ENCODE results near the gene CLEC16A. TPM values are rescaled to one million over a fixed set of nuclear protein-coding genes. Genes with fewer than 3 reads are reported as not detected.

Gene CLEC16A
- total and polyA plus RNA-seq, 8 donors, result 17.6 to 38.6 (median 21.6) TPM

DNA sequence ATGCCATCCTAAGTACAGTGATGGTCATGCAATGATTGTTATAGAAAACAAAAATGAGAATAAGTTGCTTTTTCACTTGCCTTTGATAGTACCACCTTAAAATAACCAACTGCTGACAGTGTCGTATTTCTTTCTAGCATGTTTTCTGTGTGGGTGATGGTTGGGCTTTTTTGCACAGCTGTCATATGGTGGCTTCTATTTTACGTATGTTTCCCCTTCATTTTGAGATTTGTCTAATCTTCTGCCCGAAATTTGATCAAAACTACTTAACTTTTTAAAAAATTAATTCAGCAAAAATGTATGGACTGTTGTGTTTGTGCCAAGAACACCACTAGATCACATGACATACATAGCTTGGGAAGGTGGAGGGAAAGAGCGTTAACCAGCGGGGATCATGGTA lies 90.7 kb downstream of the CLEC16A start:
- H3K36me3 ChIP-seq, result peaks cover 0 to 63% of the 10 kb centered on the region in 2 donors
- no peak overlapping the region for H3K27ac ChIP-seq
- DNase-seq (no peak), ATAC-seq (no peak)
- no peaks in the 10 kb centered on the region for H3K9me3 ChIP-seq
- peaks cover 0 to 5% of the 10 kb centered on the region in 2 donors for H3K4me1 ChIP-seq
- H3K4me3 ChIP-seq, result no peak overlapping the region
- TF ChIP-seq, protein P1, sequence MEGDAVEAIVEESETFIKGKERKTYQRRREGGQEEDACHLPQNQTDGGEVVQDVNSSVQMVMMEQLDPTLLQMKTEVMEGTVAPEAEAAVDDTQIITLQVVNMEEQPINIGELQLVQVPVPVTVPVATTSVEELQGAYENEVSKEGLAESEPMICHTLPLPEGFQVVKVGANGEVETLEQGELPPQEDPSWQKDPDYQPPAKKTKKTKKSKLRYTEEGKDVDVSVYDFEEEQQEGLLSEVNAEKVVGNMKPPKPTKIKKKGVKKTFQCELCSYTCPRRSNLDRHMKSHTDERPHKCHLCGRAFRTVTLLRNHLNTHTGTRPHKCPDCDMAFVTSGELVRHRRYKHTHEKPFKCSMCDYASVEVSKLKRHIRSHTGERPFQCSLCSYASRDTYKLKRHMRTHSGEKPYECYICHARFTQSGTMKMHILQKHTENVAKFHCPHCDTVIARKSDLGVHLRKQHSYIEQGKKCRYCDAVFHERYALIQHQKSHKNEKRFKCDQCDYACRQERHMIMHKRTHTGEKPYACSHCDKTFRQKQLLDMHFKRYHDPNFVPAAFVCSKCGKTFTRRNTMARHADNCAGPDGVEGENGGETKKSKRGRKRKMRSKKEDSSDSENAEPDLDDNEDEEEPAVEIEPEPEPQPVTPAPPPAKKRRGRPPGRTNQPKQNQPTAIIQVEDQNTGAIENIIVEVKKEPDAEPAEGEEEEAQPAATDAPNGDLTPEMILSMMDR (IDR thresholded peaks at IDR 0.05), result no peak
- H3K27me3 ChIP-seq, result no peaks in the 10 kb centered on the region
- intact Hi-C loops (cut with DNase I), result no loop called here

DNA sequence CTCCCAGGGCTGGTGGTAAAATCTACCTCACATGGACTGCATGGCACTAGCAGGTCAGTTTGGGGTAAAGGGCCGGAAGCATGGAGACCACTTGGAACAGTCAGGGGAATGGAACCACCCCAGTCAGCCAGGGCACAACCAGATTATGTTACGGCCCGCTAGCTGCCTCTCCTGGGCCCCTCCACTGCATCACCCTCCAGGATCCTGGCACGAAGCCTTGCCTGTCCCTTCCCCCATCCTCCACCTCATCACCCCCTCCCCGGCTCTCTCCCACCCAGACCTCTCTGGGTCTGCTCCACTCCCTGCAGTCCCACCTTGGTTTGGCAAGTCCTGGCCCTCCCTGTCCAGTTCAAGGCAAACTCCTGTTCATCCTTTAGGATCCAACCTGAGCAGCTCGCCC lies 91.7 kb downstream of the CLEC16A start:
- Histone ChIP-seq H3K9me3 (no peaks in the 10 kb centered on the region), H3K4me1 (peaks cover 0 to 5% of the 10 kb centered on the region in 2 donors), H3K36me3 (peaks cover 0 to 66% of the 10 kb centered on the region in 2 donors), H3K27ac (no peak overlapping the region), H3K4me3 (no peak overlapping the region), H3K27me3 (no peaks in the 10 kb centered on the region)
- no peak for ATAC-seq
- TF ChIP-seq, protein P1 (IDR thresholded peaks at IDR 0.05), result no peak
- DNase-seq, result no peak
- intact Hi-C loops (cut with DNase I), result no loop called here

DNA sequence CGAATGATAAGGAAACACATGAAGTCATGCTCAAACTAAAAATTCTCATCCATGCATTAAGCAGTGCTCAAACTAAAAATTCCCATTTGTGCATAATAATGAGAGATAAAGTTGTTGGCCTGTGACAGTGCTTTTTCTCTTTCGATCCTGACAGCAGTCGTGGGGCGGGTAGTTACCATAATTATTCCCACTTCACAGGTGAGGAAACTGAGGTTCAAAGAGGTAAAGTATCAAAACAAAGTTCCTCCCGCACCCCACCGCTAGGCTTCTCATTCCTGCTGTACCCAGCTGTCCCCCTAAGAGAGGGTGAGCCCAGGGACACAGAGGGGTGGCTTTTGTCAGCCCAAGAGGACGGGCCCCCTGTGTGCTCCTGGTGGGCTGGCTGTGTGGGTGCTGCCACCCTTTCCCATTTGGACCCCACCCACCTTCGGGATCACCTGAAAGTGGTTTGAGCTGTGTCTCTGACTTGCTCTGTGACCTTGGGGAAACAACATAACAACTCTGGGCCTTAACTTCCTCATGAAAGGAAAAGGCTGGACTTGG lies 92.6 kb downstream of the CLEC16A start:
- TF ChIP-seq, protein P1 (IDR thresholded peaks at IDR 0.05), result no peak
- intact Hi-C loops (cut with DNase I), result no loop called here
- Histone ChIP-seq H3K9me3 (no peaks in the 10 kb centered on the region), H3K27ac (no peak overlapping the region), H3K4me3 (no peak overlapping the region), H3K27me3 (no peaks in the 10 kb centered on the region), H3K36me3 (peaks cover 0 to 67% of the 10 kb centered on the region in 2 donors), H3K4me1 (peaks cover 0 to 5% of the 10 kb centered on the region in 2 donors)
- DNase-seq (no peak), ATAC-seq (no peak)

DNA sequence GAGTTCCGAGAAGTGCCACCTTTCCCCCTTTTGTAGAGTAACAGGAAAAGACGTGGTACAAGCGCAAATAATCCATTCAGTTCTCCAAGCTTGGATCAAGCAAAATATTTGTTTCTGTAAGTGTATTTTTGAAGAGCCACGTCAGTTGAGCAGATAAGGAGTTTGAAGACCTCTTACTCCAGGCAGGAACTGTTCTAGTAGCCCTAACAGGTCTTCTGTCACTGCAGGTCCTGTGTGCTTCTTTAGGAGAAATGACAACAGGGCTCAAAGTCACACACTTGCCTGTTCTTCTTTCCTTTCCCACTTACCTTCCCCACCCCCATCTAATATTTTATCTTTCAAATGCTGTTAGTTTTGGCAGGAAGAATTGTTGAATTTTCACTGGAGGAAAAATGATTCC lies 93.9 kb downstream of the CLEC16A start:
- TF ChIP-seq, protein P1 (IDR thresholded peaks at IDR 0.05), result no peak

DNA sequence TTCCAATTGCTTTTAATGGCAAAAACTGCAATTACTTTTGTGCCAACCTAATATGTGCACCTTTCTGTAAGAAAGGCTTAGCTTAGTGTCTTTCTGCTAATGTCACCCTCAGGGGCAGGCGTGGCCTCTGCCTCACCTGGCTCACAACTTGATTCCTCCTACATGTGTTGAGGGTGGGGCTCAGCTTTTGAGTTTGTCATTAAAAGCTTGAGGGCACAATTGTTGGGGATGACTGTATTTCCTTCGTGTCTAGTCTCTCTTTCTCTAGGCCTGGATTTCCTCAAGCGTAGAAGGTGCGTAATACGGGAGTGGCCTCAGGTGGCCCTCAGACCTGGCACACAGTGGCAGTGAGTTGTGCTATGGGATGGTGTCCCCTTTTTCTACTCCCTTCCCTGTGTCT lies 94.4 kb downstream of the CLEC16A start:
- H3K27me3 ChIP-seq, result no peaks in the 10 kb centered on the region
- intact Hi-C loops (cut with DNase I), result no loop called here
- H3K9me3 ChIP-seq, result no peaks in the 10 kb centered on the region
- ATAC-seq, result peak; percentile 59
- H3K27ac ChIP-seq, result peak overlapping the region; percentile 23 to 30
- DNase-seq, result no peak
- H3K36me3 ChIP-seq, result peaks cover 0 to 74% of the 10 kb centered on the region in 2 donors
- TF ChIP-seq, protein P1 (IDR thresholded peaks at IDR 0.05), result no peak
- H3K4me3 ChIP-seq, result no peak overlapping the region
- no peaks in the 10 kb centered on the region for H3K4me1 ChIP-seq

More for the DNA sequence above, 93.9 kb downstream of the CLEC16A start:
- Histone ChIP-seq H3K27ac (peak overlapping the region in 1 of 2 donors; percentile 30), H3K9me3 (no peaks in the 10 kb centered on the region), H3K4me3 (no peak overlapping the region), H3K27me3 (no peaks in the 10 kb centered on the region), H3K36me3 (peaks cover 0 to 72% of the 10 kb centered on the region in 2 donors), H3K4me1 (peaks cover 0 to 2% of the 10 kb centered on the region in 2 donors)
- DNase-seq (no peak), ATAC-seq (peak; percentile 75)
- intact Hi-C loops (cut with DNase I), result no loop called here
